GM12878 (cell line): ENCODE data around the gene AFAP1. TPM values are rescaled to one million over a fixed set of nuclear protein-coding genes. Genes with fewer than 3 reads are reported as not detected.

Experiments used
- ATAC-seq: fragments of 200-7000 bp; cut with Tn5 transposase; 3 replicates; pipeline ENCODE4 v1.9.1; 2020; ENCODE audit warnings: mild to moderate bottlenecking, moderate library complexity
- BruUV-seq: library from RNA; stranded (reverse); fragments of 400-500 nt; replicated peaks from 2 replicates; lab custom pipeline; 2021; lab: Mats Ljungman, UMichigan
- CTCF ChIA-PET: fragments of 300-600 bp; sonication (Branson Sonifier 250); formaldehyde crosslinking; extraction: SDS; loops from one replicate; lab custom pipeline; 2021; ENCODE audit warnings: inconsistent platforms; lab: Yijun Ruan, JAX
- POLR2A ChIA-PET: fragments of 350-600 bp; formaldehyde crosslinking; extraction: SDS; loops from one replicate; lab custom pipeline; 2021; ENCODE audit warnings: inconsistent platforms; lab: Charles Lee
- RAD21 ChIA-PET: fragments of 300-600 bp; sonication (Branson Sonifier 250); formaldehyde crosslinking; loops from one replicate; lab custom pipeline; 2023; ENCODE audit warnings: antibody characterized with exemption; ENCODE audit not compliant: unreplicated experiment; lab: Charles Lee
- SMC1A ChIA-PET: fragments of 300-600 bp; sonication (Branson Sonifier 250); formaldehyde crosslinking; loops from one replicate; lab custom pipeline; 2023; ENCODE audit not compliant: unreplicated experiment, uncharacterized antibody; lab: Charles Lee
- DNase-seq: peaks from one replicate; pipeline ENCODE4 v3.0.0-alpha.2; 2011; ENCODE audit warnings: low read depth, low spot score
- FAIRE-seq: peaks from 3 replicates; lab custom pipeline; 2011; peaks lifted over from hg19 to GRCh38; lab: Jason Lieb, UNC
- H2AFZ ChIP-seq: 2 replicates; pipeline ENCODE4 v1.6.0; 2011; ENCODE audit warnings: low read depth, low read length, control low read depth; ENCODE audit not compliant: control insufficient read depth
- H3K27ac ChIP-seq: 2 replicates; pipeline ENCODE4 v1.5.1; 2011; ENCODE audit warnings: control low read depth; ENCODE audit not compliant: control insufficient read depth, insufficient read depth
- H3K27me3 ChIP-seq, 2 experiments: replicated peaks in 1 of 2; 2 replicates each; pipeline versions ENCODE4 v1.6.0 to v1.6.1; 2011; ENCODE audit warnings: low read length in 1 of 2; ENCODE audit not compliant: control insufficient read depth in 2 of 2, insufficient read depth in 2 of 2
- H3K36me3 ChIP-seq, 2 experiments: 2 replicates each; pipeline ENCODE4 v1.5.1; 2011; ENCODE audit warnings: low read length in 1 of 2; ENCODE audit not compliant: control insufficient read depth in 2 of 2, insufficient read depth in 2 of 2
- H3K4me1 ChIP-seq: 2 replicates; pipeline ENCODE4 v1.6.1; 2011; ENCODE audit warnings: mild to moderate bottlenecking, low read length, moderate library complexity, mixed read lengths; ENCODE audit not compliant: control insufficient read depth, insufficient read depth
- H3K4me2 ChIP-seq: 2 replicates; pipeline ENCODE4 v1.6.0; 2011; ENCODE audit warnings: control low read depth; ENCODE audit not compliant: control insufficient read depth, insufficient read depth
- H3K4me3 ChIP-seq: fragments of 200-600 bp; sonication (generic); 2 replicates; pipeline ENCODE4 v1.5.1; 2016
- H3K79me2 ChIP-seq: 2 replicates; pipeline ENCODE4 v1.6.0; 2011; ENCODE audit warnings: low read length; ENCODE audit not compliant: control insufficient read depth, insufficient read depth
- H3K9ac ChIP-seq: 2 replicates; pipeline ENCODE4 v1.8.0; 2011; ENCODE audit warnings: low read length, control low read depth, mixed read lengths; ENCODE audit not compliant: control insufficient read depth, insufficient read depth
- H3K9me3 ChIP-seq: replicated peaks from 3 replicates; pipeline ENCODE4 v1.5.1; 2011; ENCODE audit warnings: mild to moderate bottlenecking, low read length; ENCODE audit not compliant: control insufficient read depth, insufficient read depth
- H4K20me1 ChIP-seq: 2 replicates; pipeline ENCODE4 v1.6.0; 2011; ENCODE audit not compliant: control insufficient read depth, insufficient read depth
- EP300 ChIP-seq, 2 experiments: fragments of 150-350 bp in 1 of 2; IDR thresholded peaks; 2 replicates each; pipeline ENCODE4 v1.6.1; 2011 to 2012; ENCODE audit warnings: low read depth in 2 of 2, low read length in 2 of 2, borderline replicate concordance in 1 of 2, improper control_type of control experiment in 1 of 2, inconsistent platforms in 1 of 2; ENCODE audit not compliant: control insufficient read depth in 1 of 2
- FOS ChIP-seq: IDR thresholded peaks from 3 replicates; pipeline ENCODE4 v1.6.1; 2011; ENCODE audit warnings: borderline replicate concordance; ENCODE audit not compliant: insufficient read length; ENCODE audit errors: extremely low read depth
- HDAC6 ChIP-seq: fragments of 200-600 bp; sonication (generic); IDR thresholded peaks from one replicate; pipeline ENCODE4 v1.8.0; 2017; ENCODE audit warnings: antibody characterized with exemption; ENCODE audit not compliant: unreplicated experiment
- HSF1 ChIP-seq: fragments of 150-350 bp; IDR thresholded peaks from 2 replicates; pipeline ENCODE4 v1.6.1; 2014; ENCODE audit warnings: mild to moderate bottlenecking, low read depth, low read length
- KAT2A ChIP-seq: conservative IDR thresholded peaks from 2 replicates; pipeline ENCODE4 v1.6.1; 2011; ENCODE audit warnings: low read depth, low read length; ENCODE audit not compliant: control insufficient read depth
- KLF5 ChIP-seq: fragments of 450-650 bp; IDR thresholded peaks from 2 replicates; pipeline ENCODE4 v1.6.1; 2014; ENCODE audit warnings: mild to moderate bottlenecking; ENCODE audit not compliant: partially characterized antibody
- NFXL1 ChIP-seq: fragments of 450-650 bp; IDR thresholded peaks from 2 replicates; pipeline ENCODE4 v1.6.1; 2017; ENCODE audit warnings: antibody characterized with exemption, mild to moderate bottlenecking, borderline replicate concordance
- RBBP5 ChIP-seq: fragments of 200-600 bp; sonication (generic); conservative IDR thresholded peaks from 2 replicates; pipeline ENCODE4 v1.6.1; 2016
- SKIL ChIP-seq: fragments of 450-650 bp; IDR thresholded peaks from 2 replicates; pipeline ENCODE4 v1.6.1; 2017; ENCODE audit warnings: mild to moderate bottlenecking, low read depth, inconsistent platforms; ENCODE audit not compliant: poor library complexity, severe bottlenecking
- SMARCA5 ChIP-seq: fragments of 450-650 bp; IDR thresholded peaks from 2 replicates; pipeline ENCODE4 v1.6.1; 2017; ENCODE audit warnings: mild to moderate bottlenecking
- TCF7 ChIP-seq: IDR thresholded peaks from 2 replicates; pipeline ENCODE4 v1.6.1; 2014; ENCODE audit warnings: antibody characterized with exemption, borderline replicate concordance
- YY1 ChIP-seq: IDR thresholded peaks from 2 replicates; pipeline ENCODE4 v1.6.1; 2011; ENCODE audit warnings: low read depth, mild to moderate bottlenecking, low read length
- ZBED1 ChIP-seq: IDR thresholded peaks from 2 replicates; pipeline ENCODE4 v1.6.1; 2016; ENCODE audit warnings: borderline replicate concordance
- ZBTB4 ChIP-seq: fragments of 450-650 bp; formaldehyde crosslinking; IDR thresholded peaks from 2 replicates; pipeline ENCODE4 v1.4.0; 2022; ENCODE audit warnings: mild to moderate bottlenecking, moderate library complexity
- ZNF622 ChIP-seq: fragments of 450-650 bp; IDR thresholded peaks from 2 replicates; pipeline ENCODE4 v1.6.1; 2017; ENCODE audit warnings: mild to moderate bottlenecking, inconsistent platforms
- ZSCAN29 ChIP-seq: fragments of 450-650 bp; IDR thresholded peaks from 2 replicates; pipeline ENCODE4 v1.6.1; 2017; ENCODE audit warnings: mild to moderate bottlenecking, moderate library complexity
- whole genome bisulfite sequencing: methylation state at CpG from one replicate; pipeline ENCODE4 v1.1.6; 2016; ENCODE audit warnings: low lambda C conversion rate; ENCODE audit not compliant: insufficient replicate concordance, insufficient coverage; ENCODE audit errors: missing lambda C conversion rate; 5-methylcytosine and 5-hydroxymethylcytosine counted together
- in situ Hi-C: fragments of 300-500 bp; cut with MboI; formaldehyde crosslinking; loops from 9 replicates; pipeline ENCODE4 v1.14.3; 2018; ENCODE audit warnings: mixed read lengths
- intact Hi-C: fragments of 100-400 bp; cut with micrococcal nuclease; formaldehyde crosslinking; loops from one replicate; pipeline ENCODE4 v1.14.2; 2022; ENCODE audit not compliant: unreplicated experiment
- polyA plus RNA-seq, 11 experiments: library from polyadenylated mRNA; depleted of rRNA in 4 of 11; unstranded in 6 of 11; stranded (reverse) in 5 of 11; fragments of >200 nt; fragmentation: Nextera tagmentation in 4 of 11; fragmentation: Illumina TruSeq in 1 of 11; extraction: Ambion mirVana in 4 of 11; extraction: Trizol in 1 of 11; gene quantifications; 1 replicate in 1 of 11; 2 replicates in 10 of 11; pipeline versions ENCODE4 v1.2.1 to v1.2.3, GENCODE V29; 2011 to 2016; ENCODE audit warnings: inconsistent platforms in 2 of 11, missing spikeins in 2 of 11, low read depth in 1 of 11
- total RNA-seq, 4 experiments: library from RNA; depleted of rRNA in 3 of 4; stranded (reverse); fragments of >200 nt in 3 of 4; fragmentation: Illumina TruSeq in 1 of 4; extraction: Trizol in 1 of 4; gene quantifications; 2 replicates each; pipeline versions ENCODE4 v1.2.1 to v1.2.3, GENCODE V29; 2013 to 2021

Gene AFAP1
- total and polyA plus RNA-seq, 10 of the 15 experiments (the other 5 are each of a cell fraction or from before 2014, with no cell fraction given) = 0.02 to 0.23 (median 0.09) TPM; not detected in 1

- H2AFZ ChIP-seq = no peak overlapping the region
- H3K9ac ChIP-seq = no peak overlapping the region
- no peak overlapping the region for H3K4me3 ChIP-seq
- no peaks in the 10 kb centered on the region for H3K27me3 ChIP-seq
- RAD21 ChIA-PET = no interaction called here
- CTCF ChIA-PET = interaction anchor here (0.5 kb wide), 1 partner anchor 236 kb away, joined by 3 read pairs; no protein-coding TSS in a partner anchor
- POLR2A ChIA-PET = no interaction called here
- no peak overlapping the region for H3K4me2 ChIP-seq
- SMC1A ChIA-PET = no interaction called here
- no peaks in the 10 kb centered on the region for H3K36me3 ChIP-seq
- no peaks in the 10 kb centered on the region for H3K9me3 ChIP-seq
- ATAC-seq (no peak), DNase-seq (no peak), FAIRE-seq (no peak)
- no peaks in the 10 kb centered on the region for H4K20me1 ChIP-seq
- no peaks in the 10 kb centered on the region for H3K4me1 ChIP-seq
- H3K79me2 ChIP-seq = no peaks in the 10 kb centered on the region
- intact Hi-C loops (no loop called here), in situ Hi-C loops (no loop called here)
- TF ChIP-seq TCF7 = no peak
- TF ChIP-seq RBBP5 = no peak
- no peak for TF ChIP-seq ZNF622
- no peak for TF ChIP-seq KLF5
- TF ChIP-seq FOS = no peak
- no peak for TF ChIP-seq HDAC6
- TF ChIP-seq ZBED1 = no peak
- no peak for TF ChIP-seq NFXL1
- TF ChIP-seq ZSCAN29 = no peak
- TF ChIP-seq YY1 = no peak
- no peak for TF ChIP-seq KAT2A
- TF ChIP-seq SMARCA5 = no peak
- no peak for TF ChIP-seq ZBTB4 (CRISPR knock-in tag)
- TF ChIP-seq SKIL = no peak
- TF ChIP-seq EP300 (IDR thresholded peaks at IDR 0.05; ENCODE audit: borderline replicate concordance in 1 of 2, control insufficient read depth in 1 of 2, low read depth in 2 of 2, low read length in 2 of 2) = no peak
- TF ChIP-seq HSF1 = no peak
- H3K27ac ChIP-seq = no peak overlapping the region
- no TSS peak for BruUV-seq
- 22% methylated on average over 4 of the region's 4 CpGs for WGBS
These were observed 80.3 kb downstream of the AFAP1 start for GRCh38 chr4:7859326-7859725.
